Measurements from ENCODE around the gene EPHB2.

EPHB2 gene

GRCh38 chr1:22712502-22713271 is 2.0 kb downstream of the EPHB2 start:
- no peak for FAIRE-seq
- DNase-seq (ENCODE audit: insufficient read length, low spot score) = no peak
- TF ChIP-seq CTCF (IDR thresholded peaks at IDR 0.05; ENCODE audit: insufficient read depth, missing control alignments) = no peak

GRCh38 chr1:22714455-22714854 is 3.8 kb downstream of the EPHB2 start:
- DNase-seq (ENCODE audit: insufficient read length, low spot score) (no peak), FAIRE-seq (no peak)
- no peak for TF ChIP-seq CTCF (IDR thresholded peaks at IDR 0.05; ENCODE audit: insufficient read depth, missing control alignments)

GRCh38 chr1:22717037-22717760 is 6.6 kb downstream of the EPHB2 start:
- FAIRE-seq = no peak
- no peak for DNase-seq (ENCODE audit: insufficient read length, low spot score)

GRCh38 chr1:22721122-22721873 is 10.7 kb downstream of the EPHB2 start:
- no peak for DNase-seq (ENCODE audit: insufficient read length, low spot score)
- FAIRE-seq = no peak
- no peak for TF ChIP-seq CTCF (IDR thresholded peaks at IDR 0.05; ENCODE audit: insufficient read depth, missing control alignments)

More at GRCh38 chr1:22717037-22717760, 6.6 kb downstream of the EPHB2 start:
- TF ChIP-seq CTCF (IDR thresholded peaks at IDR 0.05; ENCODE audit: insufficient read depth, missing control alignments) = no peak

- no peak for TF ChIP-seq CTCF (IDR thresholded peaks at IDR 0.05; ENCODE audit: insufficient read depth, missing control alignments)
- no peak for FAIRE-seq
- no peak for DNase-seq (ENCODE audit: insufficient read length, low spot score)
These were observed 12.4 kb downstream of the EPHB2 start for GRCh38 chr1:22722901-22723550.

- FAIRE-seq = no peak
- TF ChIP-seq CTCF (IDR thresholded peaks at IDR 0.05; ENCODE audit: insufficient read depth, missing control alignments) = no peak
- DNase-seq (ENCODE audit: insufficient read length, low spot score) = no peak
These were observed 17.2 kb downstream of the EPHB2 start for GRCh38 chr1:22727873-22728272.
